NCI-H1092 treated with DMSO at 0.1 percent for 48 hours (cell line): ENCODE measurements around the gene PPAT.

Experiments used
- DNase-seq: peaks from one replicate; lab custom pipeline; 2025; lab: John Stamatoyannopoulos, UW

The PPAT gene

GRCh38 chr4:56434599-56435139 lies 746 bp downstream of the PPAT start:
- peak; percentile 69 for DNase-seq

- DNase-seq = no peak
Observed at GRCh38 chr4:56433280-56433679, 2.1 kb downstream of the PPAT start.

GRCh38 chr4:56430203-56430602 lies 5.2 kb downstream of the PPAT start:
- no peak for DNase-seq

GRCh38 chr4:56427179-56427578 lies 8.2 kb downstream of the PPAT start:
- DNase-seq = no peak

- DNase-seq = no peak
Observed at GRCh38 chr4:56426273-56426672, 9.1 kb downstream of the PPAT start.

GRCh38 chr4:56425518-56425917 lies 9.9 kb downstream of the PPAT start:
- DNase-seq = no peak

- DNase-seq = no peak
Observed at GRCh38 chr4:56424697-56425514, 10.5 kb downstream of the PPAT start.

GRCh38 chr4:56424176-56424575 lies 11.2 kb downstream of the PPAT start:
- no peak for DNase-seq

GRCh38 chr4:56417396-56417795 lies 18.0 kb downstream of the PPAT start:
- DNase-seq = no peak

- no peak for DNase-seq
Observed at GRCh38 chr4:56416349-56416748, 19.1 kb downstream of the PPAT start.

GRCh38 chr4:56414135-56414670 lies 21.2 kb downstream of the PPAT start:
- DNase-seq = no peak

GRCh38 chr4:56410247-56411062 lies 25.0 kb downstream of the PPAT start:
- peak; percentile 90 for DNase-seq

GRCh38 chr4:56409511-56410090 lies 25.8 kb downstream of the PPAT start:
- no peak for DNase-seq

GRCh38 chr4:56408978-56409377 lies 26.4 kb downstream of the PPAT start:
- no peak for DNase-seq

GRCh38 chr4:56406151-56406550 lies 29.3 kb downstream of the PPAT start:
- DNase-seq = no peak

- no peak for DNase-seq
Observed at GRCh38 chr4:56405016-56405415, 30.4 kb downstream of the PPAT start.

- DNase-seq = no peak
Observed at GRCh38 chr4:56400560-56400959, 34.9 kb downstream of the PPAT start.

- DNase-seq = no peak
Observed at GRCh38 chr4:56391270-56391669, 44.1 kb downstream of the PPAT start.

- no peak for DNase-seq
Observed at GRCh38 chr4:56389558-56389957, 45.9 kb downstream of the PPAT start.

- no peak for DNase-seq
Observed at GRCh38 chr4:56388306-56388705, 47.1 kb downstream of the PPAT start.

- peak; percentile 97 for DNase-seq
Observed at GRCh38 chr4:56387023-56388001, 48.1 kb downstream of the PPAT start, which contains the start of gene AASDH. Gene AASDH (minus strand): TSS chr4:56387491. CDS start chr4:56384299, 3,192 bp downstream.
